HG02678 (cell line): ENCODE measurements around the gene BRD3.
"Not testable (repeated sequence)": the region's sequence is repeated elsewhere in the genome, so short reads cannot be mapped to it uniquely, and the experiment has no call there.

ENCODE experiments used
- ATAC-seq: cut with Tn5 transposase; IDR thresholded peaks from one replicate; pipeline ENCODE4 v1.9.1; 2021; ENCODE audit warnings: mild to moderate bottlenecking, moderate library complexity; ENCODE audit not compliant: unreplicated experiment

The BRD3 gene

DNA sequence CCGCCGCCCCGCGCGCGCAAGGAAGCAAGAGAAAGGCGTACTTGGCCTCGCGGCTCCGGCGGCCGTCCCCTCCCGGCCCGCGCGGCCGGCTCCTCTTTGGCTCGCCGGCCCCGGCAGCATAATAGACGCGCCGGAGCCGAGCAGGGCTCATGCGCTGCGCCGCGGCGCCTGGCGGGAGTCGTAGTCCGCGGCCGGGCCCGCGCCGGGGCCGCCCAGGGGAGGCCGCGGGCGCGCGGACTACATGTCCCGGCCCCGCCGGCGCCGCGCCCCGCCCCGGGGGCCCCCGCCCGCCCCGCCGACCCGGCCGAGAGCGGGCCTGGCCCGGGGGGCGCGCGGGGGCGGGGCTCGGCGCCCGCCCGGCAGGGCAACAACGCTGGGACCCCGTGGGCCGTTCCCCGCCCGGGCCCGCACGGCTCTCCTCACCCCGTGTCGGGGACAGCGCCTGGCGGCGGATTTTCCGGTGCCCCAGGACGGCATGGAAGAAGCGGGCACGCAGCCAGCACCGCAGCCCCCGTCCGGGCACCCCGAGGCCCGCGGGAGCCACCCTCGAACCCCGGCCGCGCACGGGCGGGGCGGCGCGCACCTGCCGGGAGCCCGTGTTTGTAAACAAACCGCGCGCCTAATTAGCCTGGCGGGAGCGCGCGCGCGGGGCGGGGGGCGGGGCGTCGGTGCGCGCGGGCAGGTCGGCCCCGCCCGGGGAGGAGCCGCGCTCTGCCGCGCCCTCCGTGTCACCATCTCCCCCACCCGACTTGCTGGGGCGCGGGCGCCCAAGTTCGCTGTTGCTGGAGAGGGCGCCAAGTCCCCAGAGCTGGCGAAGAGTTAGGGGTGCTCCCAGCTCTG is at the start of gene BRD3:
Gene BRD3 (minus strand): TSS at position 123 of the 840 bp plus-strand sequence. CDS start 14,549 bp downstream, outside the sequence.
- peak; percentile 81 for ATAC-seq

GRCh38 chr9:134112561-134112960 is 44.7 kb upstream of the BRD3 start:
- ATAC-seq, result no peak

DNA sequence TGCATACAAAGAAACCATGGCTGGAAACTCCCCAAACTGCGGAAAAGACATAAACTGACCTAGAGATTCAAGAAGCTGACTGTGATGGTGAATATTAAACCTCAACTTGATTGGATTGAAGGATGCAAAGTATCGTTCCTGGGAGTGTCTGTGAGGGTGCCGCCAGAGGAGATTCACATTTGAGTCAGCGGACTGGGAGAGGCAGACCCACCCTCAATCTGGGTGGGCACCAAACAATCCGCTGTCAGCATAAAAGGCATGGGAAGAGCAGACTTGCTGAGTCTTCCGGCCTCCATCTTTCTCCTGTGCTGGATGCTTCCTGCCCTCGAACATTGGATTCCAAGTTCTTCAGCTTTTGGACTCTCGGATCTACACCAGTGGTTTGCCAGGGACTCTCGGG is 43.2 kb upstream of the BRD3 start:
- no peak for ATAC-seq

- no peak for ATAC-seq
Observed at GRCh38 chr9:134103391-134103998, 35.7 kb upstream of the BRD3 start.

GRCh38 chr9:134101623-134102149 is 33.9 kb upstream of the BRD3 start:
- ATAC-seq, result no peak

GRCh38 chr9:134101133-134101532 is 33.3 kb upstream of the BRD3 start:
- not testable (repeated sequence) for ATAC-seq

- ATAC-seq, result no peak
Observed at GRCh38 chr9:134100040-134100439, 32.2 kb upstream of the BRD3 start.

- ATAC-seq, result no peak
Observed at GRCh38 chr9:134099123-134099761, 31.4 kb upstream of the BRD3 start.

DNA sequence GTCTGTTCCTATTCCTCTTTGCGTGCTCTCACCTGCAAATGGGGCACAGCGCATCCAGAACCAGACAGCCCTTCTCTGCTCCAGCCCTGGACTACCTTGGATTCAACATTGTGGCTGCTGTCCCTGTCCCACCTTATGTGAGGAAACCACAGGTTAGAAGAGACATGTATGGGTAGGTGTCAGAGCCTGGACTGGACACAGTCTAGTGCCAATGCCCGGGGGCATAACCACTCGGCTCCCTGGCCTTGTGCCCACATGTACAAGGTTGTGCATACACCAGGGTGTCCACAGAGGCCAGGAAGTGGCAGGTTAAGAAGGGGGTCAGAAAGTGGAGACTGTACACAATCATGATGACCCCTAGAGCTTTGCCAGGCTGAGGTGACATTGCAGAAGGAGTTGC is 22.1 kb upstream of the BRD3 start:
- ATAC-seq, result no peak

DNA sequence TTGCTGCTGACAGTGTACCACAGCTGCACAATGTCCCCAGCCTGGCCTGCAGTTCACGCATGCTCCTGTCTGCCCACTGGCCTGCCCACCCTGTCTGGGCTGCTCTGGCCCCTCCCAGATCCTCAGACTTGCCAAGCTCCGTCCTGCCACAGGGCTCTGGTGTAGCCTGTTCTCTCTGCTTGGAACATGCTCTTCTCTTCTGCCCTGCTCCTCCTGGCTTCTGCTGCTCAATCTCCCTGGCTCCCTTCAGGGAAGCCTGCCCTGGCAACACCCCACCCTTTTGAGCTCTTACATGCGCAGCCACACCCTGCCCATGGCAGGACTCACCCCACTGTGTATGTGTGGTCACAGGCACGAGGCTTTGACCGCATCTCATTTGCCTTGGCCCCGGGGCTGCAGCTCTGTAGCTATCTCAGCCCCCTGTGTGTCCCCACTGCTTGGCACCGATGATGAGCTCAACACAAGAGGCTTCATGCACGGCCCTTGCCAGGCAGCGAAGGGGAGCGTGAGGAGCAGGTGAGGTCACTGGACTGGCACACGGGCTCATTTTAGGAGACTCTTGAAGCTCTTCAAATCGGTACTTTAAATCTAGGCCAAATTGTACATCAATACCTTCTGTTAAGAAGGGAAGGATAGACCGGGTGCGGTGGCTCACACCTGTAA is 20.4 kb upstream of the BRD3 start:
- ATAC-seq, result no peak

- ATAC-seq, result no peak
Observed at GRCh38 chr9:134085674-134086073, 17.8 kb upstream of the BRD3 start.

- ATAC-seq, result no peak
Observed at GRCh38 chr9:134083451-134083850, 15.6 kb upstream of the BRD3 start.

- ATAC-seq, result no peak
Observed at GRCh38 chr9:134076644-134077043, 8.8 kb upstream of the BRD3 start.

GRCh38 chr9:134075689-134076088 is 7.9 kb upstream of the BRD3 start:
- not testable (repeated sequence) for ATAC-seq

- ATAC-seq, result no peak
Observed at GRCh38 chr9:134073500-134073899, 5.7 kb upstream of the BRD3 start.

- not testable (repeated sequence) for ATAC-seq
Observed at GRCh38 chr9:134072683-134073082, 4.9 kb upstream of the BRD3 start.

DNA sequence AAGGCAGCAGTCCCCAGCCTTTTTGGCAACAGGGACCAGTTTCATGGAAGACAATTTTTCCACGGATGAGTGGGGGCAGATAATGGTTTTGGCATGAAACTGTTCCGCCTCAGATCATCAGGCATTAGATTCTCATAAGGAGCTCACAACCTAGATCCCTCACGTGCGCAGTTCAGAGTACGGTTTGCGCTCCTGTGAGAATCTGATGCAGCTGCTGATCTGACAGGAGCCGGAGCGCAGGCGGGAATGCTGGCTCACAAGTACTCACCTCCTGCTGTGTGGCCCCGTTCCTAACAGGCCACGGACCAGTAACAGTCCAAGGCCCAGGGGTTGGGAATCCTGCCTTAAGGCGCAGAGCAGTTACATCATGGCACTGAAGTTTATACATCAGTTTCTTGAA is 3.3 kb upstream of the BRD3 start:
- ATAC-seq, result no peak

- no peak for ATAC-seq
Observed at GRCh38 chr9:134069480-134070399, 1.9 kb upstream of the BRD3 start.

- no peak for ATAC-seq
Observed at GRCh38 chr9:134068744-134069479, 1.1 kb upstream of the BRD3 start.
